Brain microvascular endothelial cell (primary cell): ENCODE measurements around the gene ANKRD12.
A peak's percentile ranks its signal among the peaks of the same experiment; 100 is the strongest.

Source experiments
- DNase-seq: peaks from one replicate; pipeline ENCODE4 v3.0.0-alpha.2; 2020
- H3K27ac ChIP-seq: fragments of 250-450 bp; sonication (Bioruptor Pico); 2 replicates; pipeline ENCODE4 v1.5.1; 2020; ENCODE audit warnings: mild to moderate bottlenecking, moderate library complexity
- H3K27me3 ChIP-seq: fragments of 250-450 bp; sonication (Bioruptor Pico); replicated peaks from 2 replicates; pipeline ENCODE4 v1.5.1; 2020; ENCODE audit warnings: mild to moderate bottlenecking
- H3K36me3 ChIP-seq: fragments of 250-450 bp; sonication (Bioruptor Pico); replicated peaks from 2 replicates; pipeline ENCODE4 v1.5.1; 2020; ENCODE audit warnings: mild to moderate bottlenecking
- H3K4me3 ChIP-seq: 2 replicates; pipeline ENCODE4 v1.5.1; 2011; ENCODE audit warnings: low read depth, mild to moderate bottlenecking, control low read depth, low read length, moderate library complexity
- CTCF ChIP-seq: IDR thresholded peaks from 2 replicates; pipeline ENCODE4 v1.5.1; 2011; ENCODE audit warnings: low read depth, mild to moderate bottlenecking, moderate library complexity, low read length, control low read depth, inconsistent platforms; ENCODE audit errors: missing control alignments
- in situ Hi-C: cut with HindIII; loops from 2 replicates; pipeline ENCODE4 v1.10.0; 2017; ENCODE audit warnings: low sequenced_read_pairs, low pct_ligation_motif_present

ANKRD12 gene

DNA sequence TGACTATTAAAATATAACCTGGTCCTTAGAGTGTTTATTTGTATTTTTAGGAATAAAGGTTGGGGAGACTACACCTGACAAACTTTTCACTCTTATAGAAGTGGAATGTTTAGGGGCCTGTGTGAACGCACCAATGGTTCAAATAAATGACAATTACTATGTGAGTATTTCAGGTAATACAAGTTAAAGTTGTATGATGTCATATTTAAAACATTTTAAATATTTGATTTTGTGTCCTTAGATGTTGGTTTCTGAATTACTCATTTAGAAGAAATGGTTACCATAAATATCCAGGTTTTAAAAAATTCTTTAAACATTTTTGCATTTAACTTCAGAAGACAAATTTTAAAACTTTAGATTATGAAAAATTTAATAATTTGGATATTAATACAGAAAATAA lies 11.8 kb upstream of the ANKRD12 start:
- peaks cover 28% of the 10 kb centered on the region for H3K36me3 ChIP-seq
- H3K27me3 ChIP-seq = no peaks in the 10 kb centered on the region
- no peak overlapping the region for H3K27ac ChIP-seq
- H3K4me3 ChIP-seq = no peak overlapping the region
- no peak for DNase-seq
- no peak for TF ChIP-seq CTCF
- in situ Hi-C loops = no loop called here

- no peak for TF ChIP-seq CTCF
- Histone ChIP-seq H3K27ac (no peak overlapping the region), H3K4me3 (no peak overlapping the region), H3K36me3 (peaks cover 26% of the 10 kb centered on the region), H3K27me3 (no peaks in the 10 kb centered on the region)
- DNase-seq = no peak
- in situ Hi-C loops = no loop called here
Observed at GRCh38 chr18:9126337-9126736, 10.2 kb upstream of the ANKRD12 start.

- Histone ChIP-seq H3K27me3 (no peaks in the 10 kb centered on the region), H3K27ac (no peak overlapping the region), H3K4me3 (no peak overlapping the region), H3K36me3 (peaks cover 18% of the 10 kb centered on the region)
- no peak for DNase-seq
- no peak for TF ChIP-seq CTCF
- in situ Hi-C loops = no loop called here
Observed at GRCh38 chr18:9130195-9130594, 6.4 kb upstream of the ANKRD12 start.

- Histone ChIP-seq H3K4me3 (no peak overlapping the region), H3K27ac (no peak overlapping the region), H3K27me3 (no peaks in the 10 kb centered on the region), H3K36me3 (peaks cover 20% of the 10 kb centered on the region)
- no peak for TF ChIP-seq CTCF
- in situ Hi-C loops = no loop called here
- peak; percentile 39 for DNase-seq
Observed at GRCh38 chr18:9130806-9131205, 5.8 kb upstream of the ANKRD12 start.

DNA sequence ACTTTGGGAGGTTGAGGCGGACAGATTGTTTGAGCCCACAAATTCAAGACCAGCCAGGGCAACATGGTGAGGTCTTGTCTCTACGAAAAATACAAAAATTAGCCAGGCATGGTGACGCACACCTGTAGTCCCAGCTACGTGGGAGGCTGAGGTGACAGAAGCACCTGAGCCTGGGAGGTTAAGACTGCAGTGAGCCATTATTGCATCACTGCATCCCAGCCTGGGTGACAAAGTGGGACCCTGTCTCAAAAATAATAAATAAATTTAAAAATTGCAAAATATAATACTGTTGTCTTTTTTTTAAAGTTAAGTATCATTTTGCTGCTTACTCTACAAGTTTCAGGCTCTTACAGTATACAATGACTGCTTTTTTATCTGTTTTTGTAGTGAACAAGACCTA lies 4.0 kb upstream of the ANKRD12 start:
- Histone ChIP-seq H3K27ac (no peak overlapping the region), H3K4me3 (no peak overlapping the region), H3K27me3 (no peaks in the 10 kb centered on the region), H3K36me3 (peaks cover 15% of the 10 kb centered on the region)
- TF ChIP-seq CTCF = no peak
- no peak for DNase-seq
- in situ Hi-C loops = no loop called here

- H3K27me3 ChIP-seq = no peaks in the 10 kb centered on the region
- no peak overlapping the region for H3K4me3 ChIP-seq
- no peak overlapping the region for H3K27ac ChIP-seq
- TF ChIP-seq CTCF = no peak
- no peak for DNase-seq
- peaks cover 13% of the 10 kb centered on the region for H3K36me3 ChIP-seq
- in situ Hi-C loops = no loop called here
Observed at GRCh38 chr18:9133225-9133624, 3.4 kb upstream of the ANKRD12 start.
